ENCODE results near the gene SLC25A25.

Gene SLC25A25

DNA sequence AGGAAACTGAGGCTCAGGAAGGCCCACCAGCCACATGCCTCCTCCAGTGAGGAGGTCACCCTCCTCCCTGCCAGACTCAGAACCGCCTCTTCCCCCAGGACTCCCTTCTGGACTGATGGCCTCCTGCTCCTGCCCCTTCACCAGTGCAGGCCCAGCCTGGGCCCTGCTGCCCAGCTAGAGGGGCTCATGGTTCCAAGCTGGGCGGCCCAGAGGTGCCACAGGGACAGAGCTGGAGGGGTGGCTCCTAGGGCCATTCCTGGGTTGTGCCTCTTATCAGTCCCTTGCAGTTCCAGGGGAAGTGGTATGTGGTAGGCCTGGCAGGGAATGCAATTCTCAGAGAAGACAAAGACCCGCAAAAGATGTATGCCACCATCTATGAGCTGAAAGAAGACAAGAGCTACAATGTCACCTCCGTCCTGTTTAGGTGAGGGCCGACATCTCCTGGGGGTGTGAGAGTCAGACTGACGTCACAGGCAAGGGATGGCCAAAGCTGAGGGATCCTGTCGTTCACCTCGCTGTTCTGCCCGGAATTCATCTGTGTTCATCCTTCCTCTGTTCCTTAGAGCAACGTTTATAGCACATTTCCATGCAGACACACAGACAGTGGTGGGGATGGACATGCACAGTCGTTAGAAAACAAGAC lies 82.0 kb downstream of the SLC25A25 start:
- TF ChIP-seq, protein P1, sequence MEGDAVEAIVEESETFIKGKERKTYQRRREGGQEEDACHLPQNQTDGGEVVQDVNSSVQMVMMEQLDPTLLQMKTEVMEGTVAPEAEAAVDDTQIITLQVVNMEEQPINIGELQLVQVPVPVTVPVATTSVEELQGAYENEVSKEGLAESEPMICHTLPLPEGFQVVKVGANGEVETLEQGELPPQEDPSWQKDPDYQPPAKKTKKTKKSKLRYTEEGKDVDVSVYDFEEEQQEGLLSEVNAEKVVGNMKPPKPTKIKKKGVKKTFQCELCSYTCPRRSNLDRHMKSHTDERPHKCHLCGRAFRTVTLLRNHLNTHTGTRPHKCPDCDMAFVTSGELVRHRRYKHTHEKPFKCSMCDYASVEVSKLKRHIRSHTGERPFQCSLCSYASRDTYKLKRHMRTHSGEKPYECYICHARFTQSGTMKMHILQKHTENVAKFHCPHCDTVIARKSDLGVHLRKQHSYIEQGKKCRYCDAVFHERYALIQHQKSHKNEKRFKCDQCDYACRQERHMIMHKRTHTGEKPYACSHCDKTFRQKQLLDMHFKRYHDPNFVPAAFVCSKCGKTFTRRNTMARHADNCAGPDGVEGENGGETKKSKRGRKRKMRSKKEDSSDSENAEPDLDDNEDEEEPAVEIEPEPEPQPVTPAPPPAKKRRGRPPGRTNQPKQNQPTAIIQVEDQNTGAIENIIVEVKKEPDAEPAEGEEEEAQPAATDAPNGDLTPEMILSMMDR (IDR thresholded peaks at IDR 0.05; ENCODE audit: low read depth, low read length, missing control alignments), result no peak
- no peak overlapping the region for H3K4me3 ChIP-seq (replicated peaks; ENCODE audit: low read depth, low read length)
- no peak for DNase-seq (ENCODE audit: extremely low read depth, low read depth)

DNA sequence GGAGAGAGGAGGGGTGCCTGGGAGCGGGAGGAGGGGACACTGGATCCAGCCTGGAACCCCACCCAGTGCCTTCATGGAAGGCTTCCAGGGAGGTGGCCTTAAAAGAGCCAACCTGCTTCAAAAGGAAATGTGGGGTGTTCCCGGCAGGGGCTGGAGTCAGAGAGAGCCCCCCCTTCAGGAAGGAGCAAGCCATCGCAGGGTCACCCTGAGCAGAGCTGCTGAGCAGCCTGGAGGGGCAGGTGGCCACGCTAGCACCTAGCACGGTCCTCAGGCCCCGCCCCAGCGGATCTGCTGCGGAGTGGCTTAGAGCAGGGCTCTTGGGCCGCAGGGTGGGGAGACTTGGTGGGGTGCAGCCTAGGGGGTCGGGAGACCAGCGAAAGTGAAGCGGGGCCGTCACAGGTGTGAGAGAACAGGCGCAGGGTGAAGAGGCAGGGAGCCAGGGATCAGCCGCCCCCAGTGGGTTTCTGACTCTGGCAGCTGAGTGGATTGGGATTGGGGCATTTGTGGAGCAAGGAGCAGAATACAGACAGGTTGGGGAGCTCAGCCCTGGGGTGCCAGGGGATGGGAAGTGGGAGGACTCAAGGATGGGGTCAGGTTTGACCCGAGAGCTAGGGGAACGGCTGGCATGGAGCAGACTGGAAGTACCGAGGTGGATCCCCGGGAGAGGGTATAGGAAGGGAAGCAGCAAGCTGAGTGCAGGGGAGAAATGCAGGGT lies 82.7 kb downstream of the SLC25A25 start:
- DNase-seq (ENCODE audit: extremely low read depth, low read depth), result no peak
- no peak overlapping the region for H3K4me3 ChIP-seq (replicated peaks; ENCODE audit: low read depth, low read length)
- TF ChIP-seq, protein P1 (IDR thresholded peaks at IDR 0.05; ENCODE audit: low read depth, low read length, missing control alignments), result peak; percentile 34

DNA sequence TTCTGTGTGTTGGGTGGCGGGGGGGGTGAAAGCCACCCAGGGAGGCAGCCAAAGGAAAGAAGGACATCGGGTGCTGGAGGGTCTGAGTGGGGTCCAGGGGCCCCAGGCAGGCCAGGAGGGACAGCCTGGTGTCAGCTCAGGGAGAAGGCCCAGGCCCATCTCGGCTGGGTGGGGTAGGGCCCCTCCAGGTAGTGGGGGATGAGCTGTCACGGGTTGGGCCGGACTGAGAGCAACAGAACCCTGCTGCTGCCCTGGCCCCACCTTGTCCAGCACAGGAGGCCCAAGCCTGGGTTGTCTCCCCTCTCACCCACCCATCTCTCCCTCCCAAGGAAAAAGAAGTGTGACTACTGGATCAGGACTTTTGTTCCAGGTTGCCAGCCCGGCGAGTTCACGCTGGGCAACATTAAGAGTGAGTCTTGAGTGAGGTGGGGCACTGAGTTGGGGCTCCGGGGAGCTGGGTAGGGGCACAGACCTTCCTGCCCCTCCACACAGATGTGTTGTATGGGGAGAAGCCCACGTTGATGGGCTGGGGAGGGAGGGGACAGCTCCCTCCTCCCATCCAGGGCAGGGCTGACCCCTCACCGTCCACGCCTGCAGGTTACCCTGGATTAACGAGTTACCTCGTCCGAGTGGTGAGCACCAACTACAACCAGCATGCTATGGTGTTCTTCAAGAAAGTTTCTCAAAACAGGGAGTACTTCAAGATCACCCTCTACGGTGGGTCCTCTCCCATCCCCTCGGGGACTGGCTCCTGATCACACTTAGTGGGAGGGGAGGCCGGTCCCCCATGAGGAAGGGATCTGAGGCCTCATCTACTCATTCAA lies 83.5 kb downstream of the SLC25A25 start:
- H3K4me3 ChIP-seq (replicated peaks; ENCODE audit: low read depth, low read length), result no peak overlapping the region
- DNase-seq (ENCODE audit: extremely low read depth, low read depth), result no peak
- TF ChIP-seq, protein P1 (IDR thresholded peaks at IDR 0.05; ENCODE audit: low read depth, low read length, missing control alignments), result no peak

DNA sequence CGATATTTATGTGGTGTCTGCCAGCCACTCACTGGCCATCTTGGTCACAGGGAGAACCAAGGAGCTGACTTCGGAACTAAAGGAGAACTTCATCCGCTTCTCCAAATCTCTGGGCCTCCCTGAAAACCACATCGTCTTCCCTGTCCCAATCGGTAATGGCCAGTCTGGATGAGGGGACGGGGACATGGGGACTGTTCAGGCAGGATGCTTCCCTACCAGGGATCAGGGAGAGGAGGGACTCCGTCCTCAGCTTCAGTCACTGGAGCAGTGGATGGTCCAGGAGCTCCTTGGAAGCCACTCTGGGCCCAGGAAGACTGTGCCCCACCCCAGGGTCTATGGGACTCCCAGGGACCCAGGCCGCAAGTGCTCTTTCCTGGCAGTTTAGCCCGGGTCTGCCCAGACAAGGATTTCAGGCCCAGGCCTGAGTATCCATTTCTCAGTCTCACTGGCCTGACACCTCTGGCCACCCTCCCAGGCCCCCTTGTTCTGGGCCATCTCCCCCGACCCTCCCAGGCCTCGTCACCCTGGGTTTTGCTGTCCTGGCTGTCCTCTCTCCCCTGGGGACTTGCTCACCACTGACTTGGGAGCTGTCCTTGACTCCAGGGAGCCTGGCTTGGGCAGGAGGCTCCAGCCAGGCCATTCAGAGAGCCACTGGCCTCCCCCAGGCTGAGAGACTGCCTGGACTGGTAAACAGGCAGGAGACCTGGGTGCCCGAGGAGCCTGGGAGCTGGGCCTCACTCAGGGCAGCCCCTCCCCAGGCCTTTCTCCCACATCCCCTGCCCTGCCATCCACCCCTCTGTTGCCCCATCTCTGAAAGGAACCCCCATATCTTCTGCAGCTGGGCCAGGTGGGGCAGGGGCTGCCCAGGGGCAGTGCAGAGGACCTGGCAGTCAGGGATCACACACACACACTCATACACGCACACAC lies 84.4 kb downstream of the SLC25A25 start:
- TF ChIP-seq, protein P1 (IDR thresholded peaks at IDR 0.05; ENCODE audit: low read depth, low read length, missing control alignments), result no peak
- DNase-seq (ENCODE audit: extremely low read depth, low read depth), result no peak
- no peak overlapping the region for H3K4me3 ChIP-seq (replicated peaks; ENCODE audit: low read depth, low read length)

DNA sequence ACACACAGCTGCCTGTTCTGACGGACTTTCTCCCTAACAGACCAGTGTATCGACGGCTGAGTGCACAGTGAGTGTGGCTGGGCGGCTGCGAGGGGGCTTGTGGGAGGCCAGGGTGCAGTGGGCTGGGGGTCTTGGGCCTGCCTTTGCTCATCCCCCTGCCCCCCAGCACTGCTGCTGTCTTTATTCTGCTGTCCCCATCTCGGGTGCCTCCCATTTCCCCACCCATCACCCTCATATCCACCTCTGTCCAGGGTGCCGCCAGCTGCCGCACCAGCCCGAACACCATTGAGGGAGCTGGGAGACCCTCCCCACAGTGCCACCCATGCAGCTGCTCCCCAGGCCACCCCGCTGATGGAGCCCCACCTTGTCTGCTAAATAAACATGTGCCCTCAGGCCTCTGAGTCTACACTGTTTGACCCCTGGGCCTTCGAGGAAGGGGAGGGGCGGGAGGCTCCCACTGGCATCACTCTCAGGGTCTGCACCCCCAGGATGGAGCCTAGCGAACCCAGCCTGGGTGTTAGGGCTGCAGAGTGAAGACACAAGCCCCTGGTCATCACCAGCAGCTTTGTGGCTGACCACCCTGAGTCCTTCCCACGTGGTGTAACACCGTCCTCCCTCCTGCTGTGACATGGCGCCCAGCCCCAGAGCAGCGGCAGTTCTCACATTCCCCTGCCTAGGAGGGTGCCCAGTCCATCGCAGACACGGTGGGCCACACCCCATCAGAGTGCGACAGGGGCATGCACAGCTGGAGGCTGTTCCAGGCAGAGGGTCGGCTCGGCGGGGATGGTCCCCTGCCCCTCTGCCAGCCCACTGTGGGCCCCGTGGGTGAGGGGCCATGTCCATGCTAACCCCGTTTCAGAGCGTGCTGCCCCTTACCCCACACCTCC lies 85.3 kb downstream of the SLC25A25 start:
- no peak for DNase-seq (ENCODE audit: extremely low read depth, low read depth)
- TF ChIP-seq, protein P1 (IDR thresholded peaks at IDR 0.05; ENCODE audit: low read depth, low read length, missing control alignments), result no peak
- no peak overlapping the region for H3K4me3 ChIP-seq (replicated peaks; ENCODE audit: low read depth, low read length)
